ENCODE results near the gene FRY.
A peak's percentile ranks its signal among the peaks of the same experiment; 100 is the strongest.

The FRY gene

DNA sequence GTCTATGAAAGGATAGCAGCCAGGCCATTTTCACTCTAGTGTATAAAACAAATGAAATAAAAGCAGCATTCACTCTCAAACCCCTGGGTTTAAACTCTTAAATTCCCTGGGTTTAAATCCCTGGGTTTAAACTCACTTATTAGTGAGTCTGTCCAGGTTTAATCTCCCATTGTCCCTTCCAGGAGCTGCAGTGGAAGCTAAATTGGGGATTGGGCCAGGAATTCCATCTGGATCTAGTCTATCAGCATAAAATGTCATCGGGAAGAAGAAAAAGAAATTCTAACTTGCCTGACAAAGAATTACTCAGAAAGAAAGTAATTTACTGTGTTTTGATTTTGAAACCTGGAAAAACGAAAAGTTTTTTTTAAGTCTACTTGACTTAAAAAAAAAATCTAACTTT lies 54.8 kb downstream of the FRY start:
- DNase-seq (ENCODE audit: low spot score) = no peak

GRCh38 chr13:32086791-32087441 lies 55.3 kb downstream of the FRY start:
- no peak for DNase-seq (ENCODE audit: low spot score)

DNA sequence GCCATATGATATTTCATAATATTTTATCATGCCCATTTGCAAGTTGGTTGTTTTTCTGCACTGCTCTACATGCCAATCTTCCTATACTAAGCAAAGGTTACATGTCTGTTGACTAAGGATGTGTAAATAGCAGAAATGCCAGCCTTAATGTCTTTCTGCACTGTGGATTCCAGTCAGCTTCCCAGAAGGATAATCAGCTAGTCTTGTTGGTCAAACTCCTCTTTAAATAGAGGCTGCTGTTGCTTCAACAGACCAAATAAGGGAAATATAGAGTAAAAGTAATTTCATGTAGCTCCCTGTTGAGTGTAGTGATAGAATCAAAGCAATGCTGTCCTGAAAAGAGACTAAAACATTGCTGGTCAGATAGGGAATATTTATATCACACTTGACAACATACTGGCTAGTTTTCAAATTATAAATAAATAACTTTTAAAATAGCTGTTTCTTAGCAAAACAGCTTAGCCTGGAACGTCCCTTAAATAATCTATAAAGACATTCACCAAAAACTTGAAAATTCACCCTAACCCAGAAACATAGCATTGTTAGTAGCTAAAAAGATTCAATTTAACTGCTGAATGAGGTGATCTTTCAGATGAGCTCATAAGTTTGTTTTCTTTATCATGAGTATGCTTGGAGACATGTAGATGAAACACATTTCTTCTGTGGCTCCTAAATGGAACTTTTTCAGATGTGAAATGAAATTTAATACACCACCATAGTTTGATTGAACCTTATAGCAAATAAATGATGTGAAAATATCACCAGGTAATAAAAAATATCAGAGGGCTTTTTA lies 56.6 kb downstream of the FRY start:
- DNase-seq (ENCODE audit: low spot score) = no peak

DNA sequence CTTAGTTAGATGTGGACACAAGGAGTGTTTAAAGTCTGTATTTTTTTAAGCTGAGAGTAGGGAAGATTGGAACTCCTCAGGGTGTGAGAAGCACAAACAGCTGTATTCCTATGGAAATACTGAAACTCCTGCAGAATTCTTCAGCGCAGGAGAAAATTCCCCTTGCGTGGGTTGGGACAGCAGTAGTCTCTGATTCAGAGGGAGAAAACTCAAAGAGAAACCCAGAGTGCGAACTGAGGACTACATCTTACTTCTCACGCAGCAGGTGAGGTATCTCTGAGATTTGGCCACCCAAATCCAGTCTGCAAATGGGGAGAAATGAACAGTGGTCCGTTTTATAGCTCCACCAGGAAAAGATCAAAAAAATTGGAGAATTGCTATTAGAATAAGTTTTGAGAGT lies 60.9 kb downstream of the FRY start:
- DNase-seq (ENCODE audit: low spot score) = no peak

DNA sequence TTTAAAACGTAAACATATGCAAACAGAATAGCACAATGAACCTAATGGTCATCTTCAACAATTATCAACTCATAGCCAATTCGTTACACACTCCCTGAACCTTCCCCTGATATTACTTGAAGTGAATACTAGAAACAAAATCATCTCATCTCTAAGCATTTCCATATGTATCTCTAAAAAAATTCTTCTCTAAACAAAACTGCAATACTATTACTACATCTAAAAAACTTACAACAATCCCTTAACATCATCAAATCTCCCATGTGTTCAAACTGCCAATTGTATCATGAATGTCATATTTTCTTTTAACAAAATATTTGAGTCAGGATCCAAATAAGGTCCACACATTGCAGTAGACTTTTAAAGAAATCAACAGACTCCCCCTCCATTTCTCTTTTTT lies 61.4 kb downstream of the FRY start:
- DNase-seq (ENCODE audit: low spot score) = no peak

GRCh38 chr13:32098272-32098671 lies 66.7 kb downstream of the FRY start:
- DNase-seq (ENCODE audit: low spot score) = peak; percentile 32

GRCh38 chr13:32105653-32106313 lies 74.2 kb downstream of the FRY start:
- no peak for DNase-seq (ENCODE audit: low spot score)

DNA sequence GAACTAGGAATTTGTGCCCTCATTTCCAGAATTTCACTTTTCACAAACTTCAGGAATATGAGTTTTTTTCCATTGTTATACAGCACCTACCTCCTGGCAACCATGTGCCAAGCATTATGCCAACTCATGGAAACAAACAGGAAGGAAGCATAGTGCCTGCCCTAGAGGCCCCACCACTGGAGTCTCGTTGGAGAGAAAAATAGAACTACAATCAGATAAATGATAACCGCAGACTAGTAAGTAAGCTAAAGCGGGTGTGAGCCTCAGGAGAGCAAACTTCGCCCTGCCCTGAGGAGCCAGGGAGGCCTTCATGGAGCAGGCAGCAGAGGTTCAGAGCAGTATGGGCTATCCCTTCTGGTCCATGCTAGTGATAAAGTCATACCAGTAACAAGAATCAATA lies 75.9 kb downstream of the FRY start:
- DNase-seq (ENCODE audit: low spot score) = no peak

DNA sequence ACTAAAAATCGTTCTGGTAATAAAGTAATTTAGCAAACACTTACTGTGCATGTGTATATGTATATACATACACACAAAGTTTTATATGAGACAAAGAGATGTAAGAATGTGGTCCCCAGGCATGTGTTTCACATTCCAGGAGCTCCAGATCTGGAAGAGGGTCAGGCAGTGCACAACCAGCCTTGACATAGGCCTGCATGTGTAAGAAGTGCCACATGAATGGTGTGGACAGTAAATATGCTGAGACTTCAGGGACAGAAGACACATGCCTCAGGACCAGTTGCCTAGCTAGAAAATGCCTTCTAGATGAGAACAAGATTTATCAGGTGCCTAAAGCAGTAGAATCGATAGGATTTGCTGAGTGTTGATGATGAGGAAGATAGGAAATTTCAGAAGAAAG lies 76.4 kb downstream of the FRY start:
- no peak for DNase-seq (ENCODE audit: low spot score)

DNA sequence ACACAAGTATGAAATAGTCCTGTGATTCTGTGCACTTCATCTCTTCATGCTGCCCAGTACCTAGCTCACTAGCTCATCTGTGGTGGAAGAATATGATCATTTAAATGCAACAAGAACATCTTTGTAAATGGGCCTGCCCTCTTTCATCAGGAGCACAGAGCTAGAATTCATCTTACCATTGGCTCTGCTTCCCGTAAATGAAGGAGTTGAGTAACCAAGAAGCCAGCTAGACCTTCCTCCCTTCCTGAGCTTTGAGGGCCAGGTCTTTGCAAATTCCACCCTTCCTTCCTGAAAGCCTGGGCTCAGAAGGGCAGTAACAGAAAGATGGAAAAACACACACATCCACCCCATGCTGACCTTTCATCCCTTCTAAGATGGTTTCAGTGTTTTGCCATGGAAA lies 82.0 kb downstream of the FRY start:
- DNase-seq (ENCODE audit: low spot score) = no peak

DNA sequence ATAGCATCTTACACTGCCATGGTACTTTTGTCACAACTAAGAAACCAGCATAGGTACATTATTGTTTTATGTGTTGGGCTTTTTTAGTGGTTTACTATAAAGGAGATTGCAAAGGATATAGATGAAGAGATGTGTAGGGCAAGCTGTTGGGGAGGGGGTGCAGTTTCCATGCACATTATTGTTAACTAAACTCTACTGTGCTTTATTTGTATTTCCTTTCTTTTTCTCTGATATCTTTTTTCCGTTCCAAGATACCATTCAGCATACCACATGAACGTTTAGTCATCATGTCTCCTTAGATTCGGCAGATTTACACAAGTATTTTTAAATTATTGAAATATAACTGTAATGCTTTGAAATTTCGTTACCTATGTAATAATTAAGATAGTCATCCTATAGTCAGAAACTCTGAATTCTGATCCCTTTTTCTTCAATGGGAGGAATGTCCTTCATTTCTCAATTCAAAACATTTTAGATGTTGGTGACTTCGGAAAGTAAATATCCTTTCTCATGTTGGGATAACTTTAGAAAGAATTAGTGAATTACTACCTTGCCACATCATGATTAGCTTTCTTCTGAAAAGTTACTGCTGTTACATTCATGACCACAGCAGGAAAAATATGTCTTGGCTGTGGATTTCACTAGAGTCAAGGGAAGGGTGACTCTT lies 82.8 kb downstream of the FRY start:
- no peak for DNase-seq (ENCODE audit: low spot score)

DNA sequence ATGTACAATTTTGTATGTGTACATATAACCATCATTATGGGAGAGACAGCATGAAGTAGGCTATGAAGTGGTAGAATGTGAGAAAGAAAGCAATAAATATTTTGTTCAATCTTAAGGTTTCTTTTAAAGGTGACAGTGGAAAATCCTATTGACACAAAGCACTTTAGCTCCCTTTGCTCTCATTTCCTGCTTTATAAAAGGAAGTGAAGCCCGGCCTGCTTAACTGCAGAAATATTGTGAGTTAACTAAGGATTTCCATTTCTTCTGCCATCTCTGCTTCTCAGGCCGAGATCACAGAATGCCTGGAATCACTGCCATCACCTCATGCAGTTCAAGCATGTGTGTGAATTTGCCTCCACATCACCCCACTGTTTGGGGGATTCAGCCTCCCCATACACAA lies 83.5 kb downstream of the FRY start:
- DNase-seq (ENCODE audit: low spot score) = no peak

DNA sequence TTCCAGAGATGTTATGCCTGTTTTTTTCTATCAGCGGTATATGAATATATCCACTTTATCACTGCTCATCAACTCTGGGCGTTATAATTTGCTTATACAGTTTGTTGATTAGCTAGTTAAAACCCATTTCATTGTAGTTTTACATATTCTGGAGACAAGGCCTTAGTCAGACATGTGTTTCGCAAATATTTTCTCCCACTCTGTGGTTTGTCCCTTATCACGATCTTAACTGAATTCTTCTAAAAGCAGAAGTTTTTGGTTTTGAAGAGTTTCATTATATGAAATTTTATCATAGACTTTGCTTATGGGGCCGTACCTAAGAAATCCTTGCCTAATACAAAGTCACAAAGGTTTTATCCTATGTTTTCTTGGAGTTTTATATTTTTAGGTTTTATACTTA lies 84.6 kb downstream of the FRY start:
- no peak for DNase-seq (ENCODE audit: low spot score)

DNA sequence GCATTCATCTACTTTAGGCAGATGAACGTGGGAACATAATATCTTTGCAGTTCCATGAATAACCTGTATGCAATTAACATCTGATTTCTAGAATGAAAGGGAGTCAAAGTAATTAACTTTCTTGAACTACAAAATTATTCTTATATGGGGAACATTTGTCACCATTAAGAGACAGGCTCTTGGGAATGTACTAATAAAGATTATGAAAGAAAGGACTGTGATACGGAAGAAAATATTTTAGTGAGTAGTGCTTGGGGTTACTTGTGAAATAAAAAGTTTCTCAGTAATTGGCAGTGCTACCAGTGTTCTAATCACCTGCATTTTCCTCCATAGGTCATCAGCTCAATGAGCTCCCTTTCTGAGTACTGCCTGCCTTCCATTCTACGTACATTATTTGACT lies 85.4 kb downstream of the FRY start:
- no peak for DNase-seq (ENCODE audit: low spot score)

- no peak for DNase-seq (ENCODE audit: low spot score)
These were observed 86.1 kb downstream of the FRY start for GRCh38 chr13:32117701-32118100.

- DNase-seq (ENCODE audit: low spot score) = no peak
These were observed 89.7 kb downstream of the FRY start for GRCh38 chr13:32121316-32121715.

DNA sequence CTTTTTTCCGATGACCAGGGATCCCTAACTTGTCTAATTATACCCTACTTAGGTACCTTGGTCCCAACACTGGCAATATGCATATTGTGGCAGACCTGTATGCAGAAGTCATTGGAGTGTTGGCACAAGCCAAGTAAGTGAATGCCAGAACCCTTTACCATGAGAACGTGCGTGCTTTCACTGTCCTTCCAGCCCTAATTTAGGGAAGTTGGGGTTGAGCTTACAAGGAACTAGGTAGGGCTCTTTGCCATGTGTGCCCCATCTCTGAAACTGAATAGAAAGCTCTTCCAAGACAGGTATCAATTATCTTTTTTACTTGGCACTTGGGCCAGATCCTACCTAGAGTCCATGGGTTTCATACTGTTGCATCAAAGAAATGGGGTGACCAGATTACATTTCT lies 93.2 kb downstream of the FRY start:
- no peak for DNase-seq (ENCODE audit: low spot score)

DNA sequence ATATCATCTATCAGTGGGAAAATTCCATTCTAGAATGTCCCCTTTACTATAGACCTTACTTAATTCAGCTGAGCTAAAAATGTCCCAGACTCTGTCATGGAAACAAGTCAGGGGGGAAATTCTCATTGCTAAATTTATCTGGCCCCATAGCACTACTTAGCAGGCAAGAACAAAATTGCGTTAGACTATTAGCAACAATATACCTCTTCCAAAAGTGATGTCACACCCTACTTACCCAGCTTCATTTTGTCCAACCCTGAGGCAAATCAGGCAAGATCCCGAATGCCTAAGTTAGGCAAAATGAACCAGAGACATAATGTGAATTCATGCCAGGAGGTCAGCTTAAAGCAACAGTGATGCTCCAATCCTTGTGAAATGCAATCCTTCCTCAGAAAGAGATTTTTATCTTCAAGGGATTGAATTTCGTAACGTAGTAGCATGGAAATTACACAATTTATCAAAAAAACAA lies 93.7 kb downstream of the FRY start:
- DNase-seq (ENCODE audit: low spot score) = no peak

GRCh38 chr13:32125751-32126150 lies 94.2 kb downstream of the FRY start:
- DNase-seq (ENCODE audit: low spot score) = no peak

- DNase-seq (ENCODE audit: low spot score) = no peak
These were observed 94.7 kb downstream of the FRY start for GRCh38 chr13:32126278-32126677.

DNA sequence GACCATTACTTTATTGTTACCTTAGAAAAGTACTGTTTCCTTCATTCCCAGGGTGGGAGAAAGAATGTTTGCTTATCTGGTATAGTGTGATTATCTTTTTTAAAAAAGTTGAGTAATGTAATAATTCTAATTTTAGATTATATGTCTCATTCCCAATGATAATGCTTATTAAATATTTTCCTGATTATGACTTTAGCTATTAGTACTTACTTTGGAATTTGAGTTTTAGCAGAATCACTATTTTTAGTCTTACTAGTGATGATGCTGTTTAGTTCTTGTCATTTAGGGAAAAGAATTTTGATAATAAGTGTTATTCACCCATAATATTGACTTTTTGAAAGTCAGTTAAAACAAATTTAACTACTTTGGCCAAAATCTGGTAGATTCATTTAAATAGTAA lies 95.2 kb downstream of the FRY start:
- DNase-seq (ENCODE audit: low spot score) = no peak

DNA sequence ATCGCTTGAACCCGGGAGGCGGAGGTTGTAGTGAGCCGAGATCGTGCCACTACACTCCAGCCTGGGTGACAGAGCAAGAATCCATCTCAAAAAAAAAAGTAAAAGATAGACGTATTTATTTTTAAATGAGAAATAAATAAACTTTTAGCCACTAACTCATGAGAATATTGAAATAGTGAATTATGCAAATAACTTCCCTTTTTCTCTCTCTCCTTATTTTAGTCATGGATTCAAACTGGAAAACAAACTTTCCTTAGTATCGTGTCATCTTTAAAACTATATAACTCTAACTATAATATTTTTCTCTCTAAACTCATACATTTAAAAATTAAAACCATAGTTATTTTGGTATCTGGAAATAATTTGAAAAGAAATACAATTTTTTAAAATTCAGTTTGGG lies 96.1 kb downstream of the FRY start:
- DNase-seq (ENCODE audit: low spot score) = no peak
